Measurements from ENCODE around the gene KRT38. TPM values are rescaled to one million over a fixed set of nuclear protein-coding genes. Genes with fewer than 3 reads are reported as not detected.

Gene KRT38
- total and polyA plus RNA-seq, 4 donors: not detected

- WGBS, 2 donors: 76 to 78% methylated on average over 4 of the region's 4 CpGs
Measured at GRCh38 chr17:41421617-41422016, 19.2 kb downstream of the KRT38 start.

DNA sequence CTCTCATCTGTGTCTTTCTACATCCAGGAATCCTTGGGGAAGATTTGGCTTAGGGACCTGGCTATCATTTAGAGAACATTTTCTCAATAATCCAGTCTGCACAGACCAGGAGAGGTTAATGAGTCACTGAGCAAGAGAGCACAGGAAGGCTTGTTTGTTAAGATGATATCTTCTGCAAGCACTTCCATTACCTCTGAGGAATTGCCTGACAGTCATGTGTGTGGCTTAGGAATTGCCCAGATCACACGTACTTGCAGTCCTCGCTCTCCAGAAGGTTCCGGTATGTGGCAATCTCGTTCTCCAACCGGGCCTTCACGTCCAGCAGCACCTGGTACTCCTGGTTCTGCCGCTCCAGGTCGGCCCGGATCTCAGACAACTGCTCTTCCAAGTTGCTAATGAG, 19.7 kb downstream of the KRT38 start:
- Histone ChIP-seq H3K36me3 (ENCODE audit: control insufficient read depth in 4 of 4, insufficient read depth in 4 of 4, low read length in 4 of 4) (no peaks in the 10 kb centered on the region), H3K9me3 (ENCODE audit: control insufficient read depth in 4 of 4, insufficient read depth in 3 of 4, low read length in 3 of 4) (no peaks in the 10 kb centered on the region), H3K27me3 (ENCODE audit: control insufficient read depth in 3 of 3, insufficient read depth in 3 of 3, low read length in 2 of 3) (no peaks in the 10 kb centered on the region), H3K9ac (ENCODE audit: insufficient read depth in 1 of 2, low read length in 2 of 2) (no peak overlapping the region), H3K27ac (ENCODE audit: low read depth in 1 of 2, low read length in 1 of 2) (no peak overlapping the region), H3K4me1 (ENCODE audit: control insufficient read depth in 5 of 5, insufficient read depth in 5 of 5, low read length in 5 of 5) (peaks cover 0 to 1% (median 0%) of the 10 kb centered on the region in 5 donors), H3K4me3 (no peak overlapping the region)
- no peak for ATAC-seq (ENCODE audit: insufficient read depth, low FRiP score)
- TF ChIP-seq, protein P1, sequence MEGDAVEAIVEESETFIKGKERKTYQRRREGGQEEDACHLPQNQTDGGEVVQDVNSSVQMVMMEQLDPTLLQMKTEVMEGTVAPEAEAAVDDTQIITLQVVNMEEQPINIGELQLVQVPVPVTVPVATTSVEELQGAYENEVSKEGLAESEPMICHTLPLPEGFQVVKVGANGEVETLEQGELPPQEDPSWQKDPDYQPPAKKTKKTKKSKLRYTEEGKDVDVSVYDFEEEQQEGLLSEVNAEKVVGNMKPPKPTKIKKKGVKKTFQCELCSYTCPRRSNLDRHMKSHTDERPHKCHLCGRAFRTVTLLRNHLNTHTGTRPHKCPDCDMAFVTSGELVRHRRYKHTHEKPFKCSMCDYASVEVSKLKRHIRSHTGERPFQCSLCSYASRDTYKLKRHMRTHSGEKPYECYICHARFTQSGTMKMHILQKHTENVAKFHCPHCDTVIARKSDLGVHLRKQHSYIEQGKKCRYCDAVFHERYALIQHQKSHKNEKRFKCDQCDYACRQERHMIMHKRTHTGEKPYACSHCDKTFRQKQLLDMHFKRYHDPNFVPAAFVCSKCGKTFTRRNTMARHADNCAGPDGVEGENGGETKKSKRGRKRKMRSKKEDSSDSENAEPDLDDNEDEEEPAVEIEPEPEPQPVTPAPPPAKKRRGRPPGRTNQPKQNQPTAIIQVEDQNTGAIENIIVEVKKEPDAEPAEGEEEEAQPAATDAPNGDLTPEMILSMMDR (IDR thresholded peaks at IDR 0.05; ENCODE audit: control extremely low read depth, extremely low read depth): no peak
- DNase-seq: no peak
- WGBS, 2 donors: 82 to 85% methylated on average over 9 of the region's 9 CpGs

More at GRCh38 chr17:41421617-41422016, 19.2 kb downstream of the KRT38 start:
- H3K4me3 ChIP-seq: no peak overlapping the region
- no peak overlapping the region for H3K9ac ChIP-seq (ENCODE audit: insufficient read depth in 1 of 2, low read length in 2 of 2)
- ATAC-seq (ENCODE audit: insufficient read depth, low FRiP score) (no peak), DNase-seq (no peak)
- TF ChIP-seq, protein P1 (IDR thresholded peaks at IDR 0.05; ENCODE audit: control extremely low read depth, extremely low read depth): no peak
- peaks cover 0 to 1% (median 0%) of the 10 kb centered on the region in 5 donors for H3K4me1 ChIP-seq (ENCODE audit: control insufficient read depth in 5 of 5, insufficient read depth in 5 of 5, low read length in 5 of 5)
- H3K27ac ChIP-seq (ENCODE audit: low read depth in 1 of 2, low read length in 1 of 2): no peak overlapping the region
- no peaks in the 10 kb centered on the region for H3K27me3 ChIP-seq (ENCODE audit: control insufficient read depth in 3 of 3, insufficient read depth in 3 of 3, low read length in 2 of 3)
- no peaks in the 10 kb centered on the region for H3K9me3 ChIP-seq (ENCODE audit: control insufficient read depth in 4 of 4, insufficient read depth in 3 of 4, low read length in 3 of 4)
- no peaks in the 10 kb centered on the region for H3K36me3 ChIP-seq (ENCODE audit: control insufficient read depth in 4 of 4, insufficient read depth in 4 of 4, low read length in 4 of 4)

- no peak for DNase-seq
- no peak for ATAC-seq (ENCODE audit: insufficient read depth, low FRiP score)
- Histone ChIP-seq H3K9me3 (ENCODE audit: control insufficient read depth in 4 of 4, insufficient read depth in 3 of 4, low read length in 3 of 4) (no peaks in the 10 kb centered on the region), H3K36me3 (ENCODE audit: control insufficient read depth in 4 of 4, insufficient read depth in 4 of 4, low read length in 4 of 4) (no peaks in the 10 kb centered on the region), H3K9ac (ENCODE audit: insufficient read depth in 1 of 2, low read length in 2 of 2) (no peak overlapping the region), H3K4me1 (ENCODE audit: control insufficient read depth in 5 of 5, insufficient read depth in 5 of 5, low read length in 5 of 5) (peaks cover 0 to 1% (median 0%) of the 10 kb centered on the region in 5 donors), H3K27ac (ENCODE audit: low read depth in 1 of 2, low read length in 1 of 2) (no peak overlapping the region), H3K27me3 (ENCODE audit: control insufficient read depth in 3 of 3, insufficient read depth in 3 of 3, low read length in 2 of 3) (no peaks in the 10 kb centered on the region), H3K4me3 (no peak overlapping the region)
- WGBS, 2 donors: 67 to 70% methylated on average over 4 of the region's 4 CpGs
- TF ChIP-seq, protein P1 (IDR thresholded peaks at IDR 0.05; ENCODE audit: control extremely low read depth, extremely low read depth): no peak
Measured at GRCh38 chr17:41420134-41420533, 20.6 kb downstream of the KRT38 start.

DNA sequence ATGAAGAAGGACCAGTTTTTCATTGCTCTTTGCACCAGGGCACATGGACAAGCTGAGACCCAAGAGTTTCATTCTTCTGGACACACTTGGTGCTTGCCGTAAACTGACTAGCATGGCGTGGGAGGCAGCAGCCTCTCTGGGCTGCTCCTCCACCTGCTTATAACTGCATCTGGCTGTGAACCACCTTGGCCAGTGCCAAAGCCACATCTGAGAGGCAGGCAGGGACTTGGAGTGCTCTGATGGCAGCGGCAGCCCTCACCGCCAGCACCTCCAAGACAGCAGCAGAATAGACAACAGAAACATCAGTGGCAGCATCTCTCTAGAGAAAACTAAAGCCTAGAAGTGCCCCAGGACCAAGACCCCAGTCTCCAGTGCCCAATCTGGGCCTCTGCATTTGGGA, 21.1 kb downstream of the KRT38 start:
- no peaks in the 10 kb centered on the region for H3K27me3 ChIP-seq (ENCODE audit: control insufficient read depth in 3 of 3, insufficient read depth in 3 of 3, low read length in 2 of 3)
- ATAC-seq (ENCODE audit: insufficient read depth, low FRiP score) (no peak), DNase-seq (no peak)
- no peak overlapping the region for H3K4me3 ChIP-seq
- TF ChIP-seq, protein P1 (IDR thresholded peaks at IDR 0.05; ENCODE audit: control extremely low read depth, extremely low read depth): no peak
- H3K9me3 ChIP-seq (ENCODE audit: control insufficient read depth in 4 of 4, insufficient read depth in 3 of 4, low read length in 3 of 4): no peaks in the 10 kb centered on the region
- H3K36me3 ChIP-seq (ENCODE audit: control insufficient read depth in 4 of 4, insufficient read depth in 4 of 4, low read length in 4 of 4): no peaks in the 10 kb centered on the region
- no peak overlapping the region for H3K27ac ChIP-seq (ENCODE audit: low read depth in 1 of 2, low read length in 1 of 2)
- peaks cover 0 to 1% (median 0%) of the 10 kb centered on the region in 5 donors for H3K4me1 ChIP-seq (ENCODE audit: control insufficient read depth in 5 of 5, insufficient read depth in 5 of 5, low read length in 5 of 5)
- no peak overlapping the region for H3K9ac ChIP-seq (ENCODE audit: insufficient read depth in 1 of 2, low read length in 2 of 2)
- 89 to 90% methylated on average over 4 of the region's 4 CpGs for WGBS, 2 donors

Measured in lung (tissue), 12 donors.